PC-9 (cell line): ENCODE measurements around the gene MFSD11.

ENCODE experiments used
- CTCF ChIP-seq: fragments of 200-600 bp; sonication (generic); conservative IDR thresholded peaks from 2 replicates; pipeline ENCODE4 v1.6.1; 2017; ENCODE audit warnings: mixed run types, antibody characterized with exemption, mild to moderate bottlenecking, moderate library complexity
- EZH2 ChIP-seq: fragments of 200-600 bp; sonication (generic); IDR thresholded peaks from 2 replicates; pipeline ENCODE4 v1.8.0; 2017; ENCODE audit warnings: antibody characterized with exemption, low read depth

GRCh38 chr17:76755285-76755684, 17.4 kb downstream of the MFSD11 start:
- TF ChIP-seq CTCF = no peak
- TF ChIP-seq EZH2 = no peak
